AG10803 (cell line): ENCODE data around the gene TAF10.

Experiments used
- DNase-seq: peaks from one replicate; pipeline ENCODE4 v3.0.0; 2010; ENCODE audit warnings: low read depth
- H3K4me3 ChIP-seq: 2 replicates; pipeline ENCODE4 v1.5.1; 2011; ENCODE audit warnings: mild to moderate bottlenecking, low read length, control low read depth
- CTCF ChIP-seq: conservative IDR thresholded peaks from 2 replicates; pipeline ENCODE4 v1.5.1; 2011; ENCODE audit warnings: mild to moderate bottlenecking, low read length, control low read depth, inconsistent platforms

TAF10 gene

GRCh38 chr11:6563667-6564066 lies 48.3 kb downstream of the TAF10 start:
- TF ChIP-seq CTCF: no peak
- DNase-seq: no peak
- no peak overlapping the region for H3K4me3 ChIP-seq

GRCh38 chr11:6563121-6563619 lies 48.8 kb downstream of the TAF10 start:
- DNase-seq: no peak
- no peak for TF ChIP-seq CTCF

GRCh38 chr11:6561288-6561687 lies 50.7 kb downstream of the TAF10 start:
- no peak for TF ChIP-seq CTCF
- H3K4me3 ChIP-seq: no peak overlapping the region
- no peak for DNase-seq

More at GRCh38 chr11:6563121-6563619, 48.8 kb downstream of the TAF10 start:
- H3K4me3 ChIP-seq: no peak overlapping the region
